HEK293 (cell line): Measurements from ENCODE around the gene SOX13.
A peak's percentile ranks its signal among the peaks of the same experiment; 100 is the strongest.

Source experiments
- BCL11B ChIP-seq: fragments of 450-650 bp; formaldehyde crosslinking; IDR thresholded peaks from 2 replicates; pipeline ENCODE4 v1.5.1; 2016; ENCODE audit warnings: low read depth, missing biosample characterization, missing genetic modification characterization
- HOXD13 ChIP-seq: sonication (generic); formaldehyde crosslinking; IDR thresholded peaks from 2 replicates; pipeline ENCODE4 v1.8.0; 2022; ENCODE audit warnings: missing genetic modification reagents, borderline replicate concordance
- IKZF3 ChIP-seq: fragments of 450-650 bp; IDR thresholded peaks from 2 replicates; pipeline ENCODE4 v1.5.0; 2018; ENCODE audit warnings: missing biosample characterization, mild to moderate bottlenecking, missing genetic modification characterization, moderate library complexity
- KLF7 ChIP-seq: fragments of 450-650 bp; formaldehyde crosslinking; IDR thresholded peaks from 2 replicates; pipeline ENCODE4 v1.5.1; 2016; ENCODE audit warnings: missing biosample characterization, missing genetic modification characterization, borderline replicate concordance
- KLF9 ChIP-seq: fragments of 450-650 bp; formaldehyde crosslinking; IDR thresholded peaks from 2 replicates; pipeline ENCODE4 v1.5.1; 2016; ENCODE audit warnings: missing biosample characterization, missing genetic modification characterization, low read depth
- MEIS1 ChIP-seq: sonication (generic); formaldehyde crosslinking; IDR thresholded peaks from 2 replicates; pipeline ENCODE4 v1.8.1; 2022; ENCODE audit warnings: missing genetic modification reagents, mild to moderate bottlenecking, borderline replicate concordance
- MZF1 ChIP-seq: fragments of 450-650 bp; formaldehyde crosslinking; IDR thresholded peaks from 2 replicates; pipeline ENCODE4 v1.5.1; 2017; ENCODE audit warnings: missing biosample characterization, missing genetic modification characterization, borderline replicate concordance
- SP2 ChIP-seq: fragments of 450-650 bp; formaldehyde crosslinking; IDR thresholded peaks from 2 replicates; pipeline ENCODE4 v1.5.1; 2016; ENCODE audit warnings: missing biosample characterization, missing genetic modification characterization
- SP3 ChIP-seq: fragments of 450-650 bp; formaldehyde crosslinking; IDR thresholded peaks from 2 replicates; pipeline ENCODE4 v1.5.1; 2016; ENCODE audit warnings: missing biosample characterization, missing genetic modification characterization
- SP7 ChIP-seq: fragments of 450-650 bp; formaldehyde crosslinking; IDR thresholded peaks from 2 replicates; pipeline ENCODE4 v1.5.1; 2016; ENCODE audit warnings: missing biosample characterization, missing genetic modification characterization
- ZBTB20 ChIP-seq: fragments of 450-650 bp; formaldehyde crosslinking; IDR thresholded peaks from 2 replicates; pipeline ENCODE4 v1.5.1; 2016; ENCODE audit warnings: missing biosample characterization, missing genetic modification characterization
- ZFP37 ChIP-seq: fragments of 450-650 bp; formaldehyde crosslinking; IDR thresholded peaks from 2 replicates; pipeline ENCODE4 v1.5.1; 2016; ENCODE audit warnings: missing biosample characterization, missing genetic modification characterization
- ZFP69B ChIP-seq: fragments of 450-650 bp; formaldehyde crosslinking; IDR thresholded peaks from 2 replicates; pipeline ENCODE4 v1.5.1; 2016; ENCODE audit warnings: missing biosample characterization, missing genetic modification characterization
- ZIC2 ChIP-seq: fragments of 450-650 bp; formaldehyde crosslinking; IDR thresholded peaks from 2 replicates; pipeline ENCODE4 v1.5.1; 2016; ENCODE audit warnings: missing biosample characterization, missing genetic modification characterization
- ZNF112 ChIP-seq: fragments of 450-650 bp; formaldehyde crosslinking; IDR thresholded peaks from 2 replicates; pipeline ENCODE4 v1.5.0; 2017; ENCODE audit warnings: missing biosample characterization, missing genetic modification characterization
- ZNF157 ChIP-seq: fragments of 450-650 bp; formaldehyde crosslinking; IDR thresholded peaks from 2 replicates; pipeline ENCODE4 v1.5.1; 2016; ENCODE audit warnings: missing biosample characterization, missing genetic modification characterization
- ZNF2 ChIP-seq: fragments of 450-650 bp; formaldehyde crosslinking; IDR thresholded peaks from 2 replicates; pipeline ENCODE4 v1.5.1; 2016; ENCODE audit warnings: missing biosample characterization, missing genetic modification characterization
- ZNF302 ChIP-seq: fragments of 450-650 bp; formaldehyde crosslinking; IDR thresholded peaks from 2 replicates; pipeline ENCODE4 v1.5.1; 2016; ENCODE audit warnings: missing biosample characterization, missing genetic modification characterization, low read depth
- ZNF354C ChIP-seq: fragments of 450-650 bp; formaldehyde crosslinking; IDR thresholded peaks from 2 replicates; pipeline ENCODE4 v1.5.1; 2016; ENCODE audit warnings: missing biosample characterization, missing genetic modification characterization, low read depth, borderline replicate concordance
- ZNF423 ChIP-seq: fragments of 450-650 bp; formaldehyde crosslinking; IDR thresholded peaks from 2 replicates; pipeline ENCODE4 v1.5.1; 2016; ENCODE audit warnings: missing biosample characterization, missing genetic modification characterization
- ZNF530 ChIP-seq: fragments of 450-650 bp; formaldehyde crosslinking; IDR thresholded peaks from 2 replicates; pipeline ENCODE4 v1.5.1; 2016; ENCODE audit warnings: low read depth, missing biosample characterization, missing genetic modification characterization
- ZNF544 ChIP-seq: fragments of 450-650 bp; formaldehyde crosslinking; IDR thresholded peaks from 2 replicates; pipeline ENCODE4 v1.5.0; 2017; ENCODE audit warnings: missing biosample characterization, missing genetic modification characterization
- ZNF561 ChIP-seq: fragments of 450-650 bp; IDR thresholded peaks from 2 replicates; pipeline ENCODE4 v1.5.1; 2018; ENCODE audit warnings: missing biosample characterization, missing genetic modification characterization, borderline replicate concordance
- ZNF571 ChIP-seq: fragments of 450-650 bp; formaldehyde crosslinking; IDR thresholded peaks from 2 replicates; pipeline ENCODE4 v1.5.0; 2017; ENCODE audit warnings: missing biosample characterization, missing genetic modification characterization
- ZNF623 ChIP-seq: fragments of 450-650 bp; formaldehyde crosslinking; IDR thresholded peaks from 2 replicates; pipeline ENCODE4 v1.5.1; 2016; ENCODE audit warnings: missing biosample characterization, missing genetic modification characterization
- ZNF658 ChIP-seq: fragments of 450-650 bp; formaldehyde crosslinking; IDR thresholded peaks from 2 replicates; pipeline ENCODE4; 2016; ENCODE audit warnings: missing biosample characterization, missing genetic modification characterization
- ZNF707 ChIP-seq: fragments of 450-650 bp; formaldehyde crosslinking; IDR thresholded peaks from 2 replicates; pipeline ENCODE4 v1.5.1; 2016; ENCODE audit warnings: missing biosample characterization, missing genetic modification characterization
- ZNF785 ChIP-seq: fragments of 450-650 bp; formaldehyde crosslinking; IDR thresholded peaks from 2 replicates; pipeline ENCODE4 v1.5.1; 2016; ENCODE audit warnings: missing biosample characterization, missing genetic modification characterization
- TF ChIP-seq, protein P1 (sequence below): fragments of 450-650 bp; formaldehyde crosslinking; IDR thresholded peaks from 2 replicates; pipeline ENCODE4 v1.5.0; 2017; ENCODE audit warnings: missing biosample characterization, missing genetic modification characterization, borderline replicate concordance
- TF ChIP-seq, protein P2 (sequence below): fragments of 450-650 bp; formaldehyde crosslinking; IDR thresholded peaks from 2 replicates; pipeline ENCODE4 v1.5.1; 2016; ENCODE audit warnings: missing biosample characterization, missing genetic modification characterization
- TF ChIP-seq, protein P3 (sequence below): fragments of 450-650 bp; formaldehyde crosslinking; optimal IDR thresholded peaks from 2 replicates; pipeline ENCODE3; 2016; ENCODE audit warnings: missing biosample characterization, mild to moderate bottlenecking, missing genetic modification characterization
- TF ChIP-seq, protein P4 (sequence below): fragments of 450-650 bp; formaldehyde crosslinking; IDR thresholded peaks from 2 replicates; pipeline ENCODE4 v1.5.1; 2017; ENCODE audit warnings: missing biosample characterization, missing genetic modification characterization
- TF ChIP-seq, protein P5 (sequence below): fragments of 450-650 bp; formaldehyde crosslinking; IDR thresholded peaks from 2 replicates; pipeline ENCODE4 v1.5.1; 2017; ENCODE audit warnings: missing biosample characterization, missing genetic modification characterization

Gene SOX13

DNA sequence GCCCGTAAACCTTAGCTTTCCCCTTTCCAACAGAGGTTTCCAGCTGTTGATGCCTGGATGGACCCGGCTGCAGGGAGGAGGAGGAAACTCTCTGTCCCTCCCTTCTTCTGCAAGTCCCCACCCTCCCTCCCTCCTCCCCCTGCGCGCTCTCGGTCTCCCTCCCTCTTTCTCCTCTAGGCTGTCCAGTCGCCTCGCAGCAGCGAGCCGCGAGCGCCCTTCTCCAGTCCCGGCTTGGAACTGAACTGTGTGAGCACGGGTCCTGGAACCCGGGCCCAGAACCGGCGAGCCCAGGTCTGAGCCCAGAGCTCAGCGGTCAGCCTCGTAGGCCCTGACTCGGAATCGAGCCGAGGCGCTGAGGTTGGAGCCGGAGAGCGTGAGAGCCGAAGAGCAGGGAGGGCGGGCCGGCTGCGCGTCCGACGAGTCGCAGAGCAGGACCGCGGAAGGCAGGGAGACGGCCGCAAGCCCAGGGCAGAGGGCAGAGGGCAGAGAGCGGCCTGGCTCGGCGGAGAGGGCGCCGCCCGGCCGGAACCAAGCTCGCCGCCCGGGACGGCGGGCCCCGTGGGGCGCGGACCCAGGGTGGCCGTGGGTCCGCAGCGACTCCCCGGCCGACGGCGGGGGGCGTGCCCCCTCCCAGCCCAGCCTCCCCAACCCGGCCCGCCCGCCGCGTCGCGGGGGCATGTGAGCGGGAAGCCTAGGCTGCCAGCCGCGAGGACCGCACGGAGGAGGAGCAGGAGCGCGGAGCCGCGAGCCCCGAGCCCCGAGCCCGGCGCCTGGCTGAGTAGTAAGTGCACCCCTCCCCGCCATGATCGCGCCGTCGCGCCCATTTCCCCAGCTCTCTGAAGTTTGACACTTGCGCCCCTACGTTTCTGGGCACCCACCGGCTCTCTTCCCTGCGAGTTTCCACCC lies at the start of gene SOX13 (continued):
- TF ChIP-seq ZNF423 (tag by site-specific recombination), result no peak
- no peak for TF ChIP-seq ZNF112 (tag by site-specific recombination)
- TF ChIP-seq ZFP69B (tag by site-specific recombination), result peak; percentile 63; the same call in 1 of the 2 replicates
- peak; percentile 70 for TF ChIP-seq SP7 (tag by site-specific recombination)
- no peak for TF ChIP-seq ZNF530 (tag by site-specific recombination)
- TF ChIP-seq, protein P1, sequence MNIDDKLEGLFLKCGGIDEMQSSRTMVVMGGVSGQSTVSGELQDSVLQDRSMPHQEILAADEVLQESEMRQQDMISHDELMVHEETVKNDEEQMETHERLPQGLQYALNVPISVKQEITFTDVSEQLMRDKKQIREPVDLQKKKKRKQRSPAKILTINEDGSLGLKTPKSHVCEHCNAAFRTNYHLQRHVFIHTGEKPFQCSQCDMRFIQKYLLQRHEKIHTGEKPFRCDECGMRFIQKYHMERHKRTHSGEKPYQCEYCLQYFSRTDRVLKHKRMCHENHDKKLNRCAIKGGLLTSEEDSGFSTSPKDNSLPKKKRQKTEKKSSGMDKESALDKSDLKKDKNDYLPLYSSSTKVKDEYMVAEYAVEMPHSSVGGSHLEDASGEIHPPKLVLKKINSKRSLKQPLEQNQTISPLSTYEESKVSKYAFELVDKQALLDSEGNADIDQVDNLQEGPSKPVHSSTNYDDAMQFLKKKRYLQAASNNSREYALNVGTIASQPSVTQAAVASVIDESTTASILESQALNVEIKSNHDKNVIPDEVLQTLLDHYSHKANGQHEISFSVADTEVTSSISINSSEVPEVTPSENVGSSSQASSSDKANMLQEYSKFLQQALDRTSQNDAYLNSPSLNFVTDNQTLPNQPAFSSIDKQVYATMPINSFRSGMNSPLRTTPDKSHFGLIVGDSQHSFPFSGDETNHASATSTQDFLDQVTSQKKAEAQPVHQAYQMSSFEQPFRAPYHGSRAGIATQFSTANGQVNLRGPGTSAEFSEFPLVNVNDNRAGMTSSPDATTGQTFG (tag by site-specific recombination), result no peak
- TF ChIP-seq MEIS1 (CRISPR knock-in tag), result no peak
- no peak for TF ChIP-seq MZF1
- no peak for TF ChIP-seq ZNF707 (tag by site-specific recombination)
- TF ChIP-seq ZFP37 (tag by site-specific recombination), result 0 out of 2 replicates have a peak, but pooled peaks have one; percentile 77
- no peak for TF ChIP-seq HOXD13 (CRISPR knock-in tag)
- TF ChIP-seq SP2 (tag by site-specific recombination), result peak; percentile 71
- TF ChIP-seq ZIC2 (tag by site-specific recombination), result peak; percentile 25; the same call in 1 of the 2 replicates
- TF ChIP-seq, protein P2, sequence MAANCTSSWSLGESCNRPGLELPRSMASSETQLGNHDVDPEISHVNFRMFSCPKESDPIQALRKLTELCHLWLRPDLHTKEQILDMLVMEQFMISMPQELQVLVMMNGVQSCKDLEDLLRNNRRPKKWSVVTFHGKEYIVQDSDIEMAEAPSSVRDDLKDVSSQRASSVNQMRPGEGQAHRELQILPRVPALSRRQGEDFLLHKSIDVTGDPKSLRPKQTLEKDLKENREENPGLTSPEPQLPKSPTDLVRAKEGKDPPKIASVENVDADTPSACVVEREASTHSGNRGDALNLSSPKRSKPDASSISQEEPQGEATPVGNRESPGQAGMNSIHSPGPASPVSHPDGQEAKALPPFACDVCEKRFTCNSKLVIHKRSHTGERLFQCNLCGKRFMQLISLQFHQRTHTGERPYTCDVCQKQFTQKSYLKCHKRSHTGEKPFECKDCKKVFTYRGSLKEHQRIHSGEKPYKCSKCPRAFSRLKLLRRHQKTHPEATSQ, result 0 out of 2 replicates have a peak, but pooled peaks have one; percentile 31
- TF ChIP-seq ZNF658, result no peak
- peak; percentile 89 for TF ChIP-seq ZBTB20 (tag by site-specific recombination)
- TF ChIP-seq KLF9, result peak; percentile 45; the same call in 1 of the 2 replicates
- TF ChIP-seq SP3 (tag by site-specific recombination), result peak; percentile 60
- TF ChIP-seq ZNF785, result no peak
- TF ChIP-seq, protein P3, sequence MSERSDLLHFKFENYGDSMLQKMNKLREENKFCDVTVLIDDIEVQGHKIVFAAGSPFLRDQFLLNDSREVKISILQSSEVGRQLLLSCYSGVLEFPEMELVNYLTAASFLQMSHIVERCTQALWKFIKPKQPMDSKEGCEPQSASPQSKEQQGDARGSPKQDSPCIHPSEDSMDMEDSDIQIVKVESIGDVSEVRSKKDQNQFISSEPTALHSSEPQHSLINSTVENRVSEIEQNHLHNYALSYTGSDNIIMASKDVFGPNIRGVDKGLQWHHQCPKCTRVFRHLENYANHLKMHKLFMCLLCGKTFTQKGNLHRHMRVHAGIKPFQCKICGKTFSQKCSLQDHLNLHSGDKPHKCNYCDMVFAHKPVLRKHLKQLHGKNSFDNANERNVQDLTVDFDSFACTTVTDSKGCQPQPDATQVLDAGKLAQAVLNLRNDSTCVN (tag by site-specific recombination), result peak; percentile 83
- TF ChIP-seq, protein P4, sequence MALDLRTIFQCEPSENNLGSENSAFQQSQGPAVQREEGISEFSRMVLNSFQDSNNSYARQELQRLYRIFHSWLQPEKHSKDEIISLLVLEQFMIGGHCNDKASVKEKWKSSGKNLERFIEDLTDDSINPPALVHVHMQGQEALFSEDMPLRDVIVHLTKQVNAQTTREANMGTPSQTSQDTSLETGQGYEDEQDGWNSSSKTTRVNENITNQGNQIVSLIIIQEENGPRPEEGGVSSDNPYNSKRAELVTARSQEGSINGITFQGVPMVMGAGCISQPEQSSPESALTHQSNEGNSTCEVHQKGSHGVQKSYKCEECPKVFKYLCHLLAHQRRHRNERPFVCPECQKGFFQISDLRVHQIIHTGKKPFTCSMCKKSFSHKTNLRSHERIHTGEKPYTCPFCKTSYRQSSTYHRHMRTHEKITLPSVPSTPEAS (tag by site-specific recombination), result peak; percentile 26; the same call in 1 of the 2 replicates
- no peak for TF ChIP-seq ZNF354C
- no peak for TF ChIP-seq BCL11B
- no peak for TF ChIP-seq ZNF623 (tag by site-specific recombination)
- no peak for TF ChIP-seq ZNF544 (tag by site-specific recombination)
- peak; percentile 70 for TF ChIP-seq ZNF2
- no peak; the same call in 1 of the 2 replicates for TF ChIP-seq KLF7 (tag by site-specific recombination)
- TF ChIP-seq IKZF3, result no peak
- TF ChIP-seq, protein P5, sequence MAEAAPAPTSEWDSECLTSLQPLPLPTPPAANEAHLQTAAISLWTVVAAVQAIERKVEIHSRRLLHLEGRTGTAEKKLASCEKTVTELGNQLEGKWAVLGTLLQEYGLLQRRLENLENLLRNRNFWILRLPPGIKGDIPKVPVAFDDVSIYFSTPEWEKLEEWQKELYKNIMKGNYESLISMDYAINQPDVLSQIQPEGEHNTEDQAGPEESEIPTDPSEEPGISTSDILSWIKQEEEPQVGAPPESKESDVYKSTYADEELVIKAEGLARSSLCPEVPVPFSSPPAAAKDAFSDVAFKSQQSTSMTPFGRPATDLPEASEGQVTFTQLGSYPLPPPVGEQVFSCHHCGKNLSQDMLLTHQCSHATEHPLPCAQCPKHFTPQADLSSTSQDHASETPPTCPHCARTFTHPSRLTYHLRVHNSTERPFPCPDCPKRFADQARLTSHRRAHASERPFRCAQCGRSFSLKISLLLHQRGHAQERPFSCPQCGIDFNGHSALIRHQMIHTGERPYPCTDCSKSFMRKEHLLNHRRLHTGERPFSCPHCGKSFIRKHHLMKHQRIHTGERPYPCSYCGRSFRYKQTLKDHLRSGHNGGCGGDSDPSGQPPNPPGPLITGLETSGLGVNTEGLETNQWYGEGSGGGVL (tag by site-specific recombination), result peak; percentile 74
- TF ChIP-seq ZNF157 (tag by site-specific recombination), result no peak
- TF ChIP-seq ZNF302 (tag by site-specific recombination), result no peak
- no peak for TF ChIP-seq ZNF561 (tag by site-specific recombination)
- no peak for TF ChIP-seq ZNF571 (tag by site-specific recombination)
